GM12878 (cell line): Measurements from ENCODE around the gene COX4I2. TPM values are rescaled to one million over a fixed set of nuclear protein-coding genes. Genes with fewer than 3 reads are reported as not detected.

Experiments
- ATAC-seq: fragments of 200-7000 bp; cut with Tn5 transposase; 3 replicates; pipeline ENCODE4 v1.9.1; 2020; ENCODE audit warnings: mild to moderate bottlenecking, moderate library complexity
- BruUV-seq: library from RNA; stranded (reverse); fragments of 400-500 nt; replicated peaks from 2 replicates; lab custom pipeline; 2021; lab: Mats Ljungman, UMichigan
- CTCF ChIA-PET: fragments of 300-600 bp; sonication (Branson Sonifier 250); formaldehyde crosslinking; extraction: SDS; loops from one replicate; lab custom pipeline; 2021; ENCODE audit warnings: inconsistent platforms; lab: Yijun Ruan, JAX
- POLR2A ChIA-PET: fragments of 350-600 bp; formaldehyde crosslinking; extraction: SDS; loops from one replicate; lab custom pipeline; 2021; ENCODE audit warnings: inconsistent platforms; lab: Charles Lee
- RAD21 ChIA-PET: fragments of 300-600 bp; sonication (Branson Sonifier 250); formaldehyde crosslinking; loops from one replicate; lab custom pipeline; 2023; ENCODE audit warnings: antibody characterized with exemption; ENCODE audit not compliant: unreplicated experiment; lab: Charles Lee
- SMC1A ChIA-PET: fragments of 300-600 bp; sonication (Branson Sonifier 250); formaldehyde crosslinking; loops from one replicate; lab custom pipeline; 2023; ENCODE audit not compliant: unreplicated experiment, uncharacterized antibody; lab: Charles Lee
- DNase-seq: peaks from one replicate; pipeline ENCODE4 v3.0.0-alpha.2; 2011; ENCODE audit warnings: low read depth, low spot score
- FAIRE-seq: peaks from 3 replicates; lab custom pipeline; 2011; peaks lifted over from hg19 to GRCh38; lab: Jason Lieb, UNC
- H2AFZ ChIP-seq: 2 replicates; pipeline ENCODE4 v1.6.0; 2011; ENCODE audit warnings: low read depth, low read length, control low read depth; ENCODE audit not compliant: control insufficient read depth
- H3K27ac ChIP-seq: 2 replicates; pipeline ENCODE4 v1.5.1; 2011; ENCODE audit warnings: control low read depth; ENCODE audit not compliant: control insufficient read depth, insufficient read depth
- H3K27me3 ChIP-seq, 2 experiments: replicated peaks in 1 of 2; 2 replicates each; pipeline versions ENCODE4 v1.6.0 to v1.6.1; 2011; ENCODE audit warnings: low read length in 1 of 2; ENCODE audit not compliant: control insufficient read depth in 2 of 2, insufficient read depth in 2 of 2
- H3K36me3 ChIP-seq, 2 experiments: 2 replicates each; pipeline ENCODE4 v1.5.1; 2011; ENCODE audit warnings: low read length in 1 of 2; ENCODE audit not compliant: control insufficient read depth in 2 of 2, insufficient read depth in 2 of 2
- H3K4me1 ChIP-seq: 2 replicates; pipeline ENCODE4 v1.6.1; 2011; ENCODE audit warnings: mild to moderate bottlenecking, low read length, moderate library complexity, mixed read lengths; ENCODE audit not compliant: control insufficient read depth, insufficient read depth
- H3K4me2 ChIP-seq: 2 replicates; pipeline ENCODE4 v1.6.0; 2011; ENCODE audit warnings: control low read depth; ENCODE audit not compliant: control insufficient read depth, insufficient read depth
- H3K4me3 ChIP-seq: fragments of 200-600 bp; sonication (generic); 2 replicates; pipeline ENCODE4 v1.5.1; 2016
- H3K79me2 ChIP-seq: 2 replicates; pipeline ENCODE4 v1.6.0; 2011; ENCODE audit warnings: low read length; ENCODE audit not compliant: control insufficient read depth, insufficient read depth
- H3K9ac ChIP-seq: 2 replicates; pipeline ENCODE4 v1.8.0; 2011; ENCODE audit warnings: low read length, control low read depth, mixed read lengths; ENCODE audit not compliant: control insufficient read depth, insufficient read depth
- H3K9me3 ChIP-seq: replicated peaks from 3 replicates; pipeline ENCODE4 v1.5.1; 2011; ENCODE audit warnings: mild to moderate bottlenecking, low read length; ENCODE audit not compliant: control insufficient read depth, insufficient read depth
- H4K20me1 ChIP-seq: 2 replicates; pipeline ENCODE4 v1.6.0; 2011; ENCODE audit not compliant: control insufficient read depth, insufficient read depth
- ASH2L ChIP-seq: fragments of 300-600, 200-600 bp; sonication (generic); IDR thresholded peaks from 2 replicates; pipeline ENCODE4 v1.6.1; 2017; ENCODE audit warnings: low read depth, mild to moderate bottlenecking, borderline replicate concordance
- BCLAF1 ChIP-seq: fragments of 450-650 bp; IDR thresholded peaks from 2 replicates; pipeline ENCODE4 v1.6.1; 2017; ENCODE audit warnings: antibody characterized with exemption, mild to moderate bottlenecking, moderate library complexity
- EED ChIP-seq: sonication (generic); IDR thresholded peaks from 2 replicates; pipeline ENCODE4 v1.6.1; 2016; ENCODE audit warnings: antibody characterized with exemption, low read depth
- ESRRA ChIP-seq: IDR thresholded peaks from 2 replicates; pipeline ENCODE4 v1.6.1; 2012; ENCODE audit warnings: mild to moderate bottlenecking, low read length, improper control_type of control experiment
- FOS ChIP-seq: IDR thresholded peaks from 3 replicates; pipeline ENCODE4 v1.6.1; 2011; ENCODE audit warnings: borderline replicate concordance; ENCODE audit not compliant: insufficient read length; ENCODE audit errors: extremely low read depth
- NKRF ChIP-seq: fragments of 450-650 bp; conservative IDR thresholded peaks from 2 replicates; pipeline ENCODE4 v1.6.1; 2017; ENCODE audit warnings: mild to moderate bottlenecking, moderate library complexity
- SMAD1 ChIP-seq: fragments of 450-650 bp; IDR thresholded peaks from 2 replicates; pipeline ENCODE4 v1.6.1; 2018; ENCODE audit warnings: mild to moderate bottlenecking, low read depth; ENCODE audit not compliant: partially characterized antibody
- SREBF1 ChIP-seq: IDR thresholded peaks from 2 replicates; pipeline ENCODE4 v1.6.1; 2012; ENCODE audit warnings: mild to moderate bottlenecking, low read length
- ZNF622 ChIP-seq: fragments of 450-650 bp; IDR thresholded peaks from 2 replicates; pipeline ENCODE4 v1.6.1; 2017; ENCODE audit warnings: mild to moderate bottlenecking, inconsistent platforms
- ZNF687 ChIP-seq: fragments of 450-650 bp; IDR thresholded peaks from 2 replicates; pipeline ENCODE4 v1.6.1; 2017; ENCODE audit warnings: mild to moderate bottlenecking, moderate library complexity
- WGBS: methylation state at CpG from one replicate; pipeline ENCODE4 v1.1.6; 2016; ENCODE audit warnings: low lambda C conversion rate; ENCODE audit not compliant: insufficient replicate concordance, insufficient coverage; ENCODE audit errors: missing lambda C conversion rate; 5-methylcytosine and 5-hydroxymethylcytosine counted together
- in situ Hi-C: fragments of 300-500 bp; cut with MboI; formaldehyde crosslinking; loops from 9 replicates; pipeline ENCODE4 v1.14.3; 2018; ENCODE audit warnings: mixed read lengths
- intact Hi-C: fragments of 100-400 bp; cut with micrococcal nuclease; formaldehyde crosslinking; loops from one replicate; pipeline ENCODE4 v1.14.2; 2022; ENCODE audit not compliant: unreplicated experiment
- polyA plus RNA-seq, 11 experiments: library from polyadenylated mRNA; depleted of rRNA in 4 of 11; unstranded in 6 of 11; stranded (reverse) in 5 of 11; fragments of >200 nt; fragmentation: Nextera tagmentation in 4 of 11; fragmentation: Illumina TruSeq in 1 of 11; extraction: Ambion mirVana in 4 of 11; extraction: Trizol in 1 of 11; gene quantifications; 1 replicate in 1 of 11; 2 replicates in 10 of 11; pipeline versions ENCODE4 v1.2.1 to v1.2.3, GENCODE V29; 2011 to 2016; ENCODE audit warnings: inconsistent platforms in 2 of 11, missing spikeins in 2 of 11, low read depth in 1 of 11
- total RNA-seq, 4 experiments: library from RNA; depleted of rRNA in 3 of 4; stranded (reverse); fragments of >200 nt in 3 of 4; fragmentation: Illumina TruSeq in 1 of 4; extraction: Trizol in 1 of 4; gene quantifications; 2 replicates each; pipeline versions ENCODE4 v1.2.1 to v1.2.3, GENCODE V29; 2013 to 2021

Gene COX4I2
- total and polyA plus RNA-seq, 10 of the 15 experiments (the other 5 are each of a cell fraction or from before 2014, with no cell fraction given), result not detected

DNA sequence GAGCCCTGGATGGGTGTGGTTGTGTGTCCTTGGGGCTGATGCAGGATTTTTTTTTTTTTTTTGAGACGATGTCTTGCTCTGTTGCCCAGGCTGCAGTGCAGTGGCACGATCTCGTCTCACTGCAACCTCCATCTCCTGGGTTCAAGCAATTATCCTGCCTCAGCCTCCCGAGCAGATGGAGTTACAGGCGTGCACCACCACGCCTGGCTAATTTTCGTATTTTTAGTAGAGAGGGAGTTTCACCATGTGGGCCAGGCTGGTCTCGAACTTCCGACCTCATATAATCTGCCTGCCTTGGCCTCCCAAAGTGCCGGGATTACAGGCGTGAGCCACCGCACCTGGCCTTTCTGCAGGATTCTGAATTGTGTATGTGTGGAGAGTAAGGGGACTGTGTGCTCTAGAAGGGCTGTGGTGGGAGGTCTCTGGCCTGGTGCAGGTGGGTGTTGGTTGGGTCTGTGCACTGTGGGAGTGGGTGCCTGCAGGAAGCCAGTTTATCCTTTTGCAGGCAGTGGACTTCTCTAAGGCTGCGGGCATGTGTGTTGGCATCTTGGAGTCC, 43.6 kb upstream of the COX4I2 start:
- Histone ChIP-seq H2AFZ (no peak overlapping the region), H3K4me3 (no peak overlapping the region), H4K20me1 (no peaks in the 10 kb centered on the region), H3K9me3 (no peaks in the 10 kb centered on the region), H3K4me1 (peaks cover 6% of the 10 kb centered on the region), H3K79me2 (no peaks in the 10 kb centered on the region), H3K36me3 (no peaks in the 10 kb centered on the region), H3K4me2 (no peak overlapping the region), H3K9ac (no peak overlapping the region), H3K27me3 (no peaks in the 10 kb centered on the region), H3K27ac (no peak overlapping the region)
- intact Hi-C loops (no loop called here), in situ Hi-C loops (no loop called here)
- DNase-seq (no peak), FAIRE-seq (no peak), ATAC-seq (no peak)
- ChIA-PET CTCF (interaction anchor here (1.0 to 1.5 kb wide), 2 partner anchors 19 to 33 kb away, joined by 5 to 7 read pairs; no protein-coding TSS in a partner anchor), RAD21 (no interaction called here), POLR2A (interaction anchor here (1.5 kb wide), 1 partner anchor 11 kb away, joined by 4 read pairs; the partner anchor contains the start of gene ID1), SMC1A (no interaction called here)
- WGBS, result 36% methylated on average over 10 of the region's 13 CpGs
- TF ChIP-seq ZNF687 (no peak), ESRRA (no peak), ASH2L (no peak), NKRF (no peak), SREBF1 (no peak), ZNF622 (no peak), SMAD1 (no peak), BCLAF1 (no peak), EED (no peak), FOS (no peak)
- BruUV-seq, result no TSS peak
